A673 (cell line): Measurements from ENCODE around the gene INSRR. TPM values are rescaled to one million over a fixed set of nuclear protein-coding genes. Genes with fewer than 3 reads are reported as not detected.

Source experiments
- Bru-seq: library from RNA; stranded (reverse); fragments of 400-500 nt; gene quantifications from one replicate; lab custom pipeline; 2021; lab: Mats Ljungman, UMichigan
- BruChase-seq, 2 experiments: library from RNA; stranded (reverse); fragments of 400-500 nt; gene quantifications; one replicate each; lab custom pipeline; 2021; lab: Mats Ljungman, UMichigan
- BruUV-seq: library from RNA; stranded (reverse); fragments of 400-500 nt; replicated peaks from 2 replicates; lab custom pipeline; 2021; lab: Mats Ljungman, UMichigan
- CTCF ChIA-PET: fragments of 300-600 bp; sonication (Branson Sonifier 250); formaldehyde crosslinking; loops from one replicate; lab custom pipeline; 2022; ENCODE audit warnings: antibody characterized with exemption; lab: Charles Lee
- POLR2A ChIA-PET: fragments of 300-600 bp; sonication (Branson Sonifier 250); formaldehyde crosslinking; loops from one replicate; lab custom pipeline; 2022; ENCODE audit warnings: antibody characterized with exemption; ENCODE audit not compliant: low non-redundant PET; lab: Charles Lee
- DNase-seq: peaks from one replicate; pipeline ENCODE4 v3.0.0-alpha.2; 2015; ENCODE audit warnings: low spot score
- H3K27ac ChIP-seq: fragments of 200-600 bp; sonication (generic); 2 replicates; pipeline ENCODE4 v1.5.1; 2016; ENCODE audit warnings: mixed run types, low read depth, mild to moderate bottlenecking, mixed read lengths, antibody characterized with exemption, low read length; ENCODE audit not compliant: poor library complexity, severe bottlenecking
- H3K27me3 ChIP-seq: fragments of 200-600 bp; sonication (generic); replicated peaks from 2 replicates; pipeline ENCODE4 v1.6.1; 2017; ENCODE audit warnings: mixed run types, low read depth, mild to moderate bottlenecking, mixed read lengths, antibody characterized with exemption, low read length; ENCODE audit not compliant: insufficient read depth, poor library complexity
- H3K36me3 ChIP-seq: fragments of 200-600 bp; sonication (generic); 2 replicates; pipeline ENCODE4 v1.6.1; 2016; ENCODE audit warnings: mixed run types, mild to moderate bottlenecking, mixed read lengths, antibody characterized with exemption, low read length; ENCODE audit not compliant: insufficient read depth, poor library complexity, severe bottlenecking
- H3K4me1 ChIP-seq: fragments of 200-600 bp; sonication (generic); 2 replicates; pipeline ENCODE4 v1.6.1; 2017; ENCODE audit warnings: mixed run types, mild to moderate bottlenecking, mixed read lengths, antibody characterized with exemption, low read length; ENCODE audit not compliant: insufficient read depth, poor library complexity, severe bottlenecking
- H3K4me3 ChIP-seq: fragments of 200-600 bp; sonication (generic); 2 replicates; pipeline ENCODE4 v1.5.1; 2016; ENCODE audit warnings: low read depth, mixed run types, mild to moderate bottlenecking, mixed read lengths, low read length; ENCODE audit not compliant: poor library complexity, severe bottlenecking
- H3K9me3 ChIP-seq: fragments of 200-600 bp; sonication (generic); 2 replicates; pipeline ENCODE4 v1.6.1; 2016; ENCODE audit warnings: mixed run types, low read depth, mild to moderate bottlenecking, mixed read lengths, antibody characterized with exemption, low read length; ENCODE audit not compliant: poor library complexity, severe bottlenecking
- EZH2 ChIP-seq: fragments of 200-600 bp; sonication (generic); IDR thresholded peaks from 2 replicates; pipeline ENCODE4 v1.6.1; 2017; ENCODE audit warnings: borderline replicate concordance, low read depth, mild to moderate bottlenecking, mixed read lengths, antibody characterized with exemption, low read length; ENCODE audit not compliant: poor library complexity, severe bottlenecking
- intact Hi-C: fragments of 100-400 bp; cut with micrococcal nuclease; formaldehyde crosslinking; loops from one replicate; pipeline ENCODE4 v1.10.0; 2022; ENCODE audit not compliant: unreplicated experiment
- long read RNA-seq: library from polyadenylated mRNA; stranded (forward); transcript quantifications from one replicate; pipeline ENCODE4 v2.0.0, GENCODE V29; 2022
- total RNA-seq: library from RNA; stranded (reverse); gene quantifications from 2 replicates; pipeline ENCODE4 v1.2.3, GENCODE V29; 2021
- TF ChIP-seq, protein P1 (sequence below): fragments of 300-800, 200-600 bp; sonication (generic); conservative IDR thresholded peaks from 2 replicates; pipeline ENCODE4 v1.5.1; 2017; ENCODE audit warnings: low read depth, mild to moderate bottlenecking, antibody characterized with exemption, low read length, moderate library complexity, mixed read lengths

Gene INSRR
- total RNA-seq = 0.11 and 0.15 TPM in 2 replicates
- percentile 11 among the genes with signal in this experiment for Bru-seq, nascent RNA
- BruChase-seq, experiment 1, labeled RNA remaining after a 2-hour chase = percentile 5 among the genes with signal in this experiment
- percentile 12 among the genes with signal in this experiment for BruChase-seq, experiment 2, labeled RNA remaining after a 6-hour chase
- long read RNA-seq, partial matches to known transcripts = 0 of 3 reads
- long read RNA-seq, other reads (novel, unspliced or antisense) = 3 of 3 reads

DNA sequence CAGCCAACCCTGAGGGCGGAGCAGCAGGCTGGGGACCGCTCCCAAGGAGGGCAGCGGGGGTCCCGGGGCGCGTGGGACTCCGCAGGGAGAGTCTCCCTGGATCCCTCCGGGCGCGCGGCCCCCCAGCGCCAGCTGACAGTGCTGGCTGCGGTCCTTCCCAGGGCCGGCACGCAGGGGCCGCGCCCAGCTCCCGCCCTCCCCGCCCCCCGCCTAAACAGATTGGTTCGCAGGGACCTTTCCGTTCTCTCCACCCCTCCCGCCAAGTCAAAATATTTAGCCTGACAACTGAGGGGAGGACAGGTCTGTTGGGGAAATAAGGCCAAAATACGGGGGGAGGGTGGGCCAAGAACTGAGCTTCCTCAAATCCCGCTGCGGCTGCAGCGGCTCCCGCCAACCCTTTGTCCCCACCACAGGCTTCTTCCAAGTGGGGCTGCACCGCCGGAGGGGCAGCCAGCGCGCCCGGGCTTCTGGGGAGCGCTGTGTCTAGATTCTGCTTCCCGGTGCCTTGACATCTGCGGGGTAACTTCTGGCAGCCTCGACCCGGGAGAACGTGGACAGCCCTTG, at the start of gene INSRR:
Gene INSRR, minus strand, starts transcription at position 159 of the 564 bp plus-strand sequence. CDS start 496 bp downstream, outside the sequence.
- ChIA-PET POLR2A (interaction anchor here (0.6 kb wide), 1 partner anchor 9 kb away, joined by 3 read pairs; no protein-coding TSS in a partner anchor), CTCF (interaction anchor here (1.5 to 3.3 kb wide), 6 partner anchors 20 to 169 kb away, joined by 5 to 62 read pairs (median 14); partner anchors contain the start of genes ISG20L2 and METTL25B)
- TF ChIP-seq EZH2 = no peak
- TF ChIP-seq, protein P1, sequence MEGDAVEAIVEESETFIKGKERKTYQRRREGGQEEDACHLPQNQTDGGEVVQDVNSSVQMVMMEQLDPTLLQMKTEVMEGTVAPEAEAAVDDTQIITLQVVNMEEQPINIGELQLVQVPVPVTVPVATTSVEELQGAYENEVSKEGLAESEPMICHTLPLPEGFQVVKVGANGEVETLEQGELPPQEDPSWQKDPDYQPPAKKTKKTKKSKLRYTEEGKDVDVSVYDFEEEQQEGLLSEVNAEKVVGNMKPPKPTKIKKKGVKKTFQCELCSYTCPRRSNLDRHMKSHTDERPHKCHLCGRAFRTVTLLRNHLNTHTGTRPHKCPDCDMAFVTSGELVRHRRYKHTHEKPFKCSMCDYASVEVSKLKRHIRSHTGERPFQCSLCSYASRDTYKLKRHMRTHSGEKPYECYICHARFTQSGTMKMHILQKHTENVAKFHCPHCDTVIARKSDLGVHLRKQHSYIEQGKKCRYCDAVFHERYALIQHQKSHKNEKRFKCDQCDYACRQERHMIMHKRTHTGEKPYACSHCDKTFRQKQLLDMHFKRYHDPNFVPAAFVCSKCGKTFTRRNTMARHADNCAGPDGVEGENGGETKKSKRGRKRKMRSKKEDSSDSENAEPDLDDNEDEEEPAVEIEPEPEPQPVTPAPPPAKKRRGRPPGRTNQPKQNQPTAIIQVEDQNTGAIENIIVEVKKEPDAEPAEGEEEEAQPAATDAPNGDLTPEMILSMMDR = no peak
- DNase-seq = no peak
- Histone ChIP-seq H3K27ac (no peak within 1 kb of the TSS), H3K4me3 (peak within 1 kb of the TSS; percentile 55), H3K27me3 (peaks cover 27% of the 10 kb centered on the region), H3K9me3 (no peaks in the 10 kb centered on the region), H3K36me3 (no peaks in the 10 kb centered on the region), H3K4me1 (peaks cover 10% of the 10 kb centered on the region)
- no TSS peak for BruUV-seq
- intact Hi-C loops = no loop called here

DNA sequence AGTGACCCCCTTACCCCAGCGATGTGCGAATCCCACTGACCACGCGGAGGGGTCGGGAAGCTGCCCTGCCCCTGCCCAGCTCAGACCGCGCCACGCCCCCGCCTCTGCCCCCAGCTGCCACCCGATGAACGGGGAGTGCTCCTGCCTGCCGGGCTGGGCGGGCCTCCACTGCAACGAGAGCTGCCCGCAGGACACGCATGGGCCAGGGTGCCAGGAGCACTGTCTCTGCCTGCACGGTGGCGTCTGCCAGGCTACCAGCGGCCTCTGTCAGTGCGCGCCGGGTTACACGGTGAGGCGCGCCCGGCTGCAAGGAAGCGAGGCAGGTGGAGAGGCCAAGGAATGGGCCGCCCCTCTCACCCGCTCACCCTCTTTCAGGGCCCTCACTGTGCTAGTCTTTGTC, 49.6 kb upstream of the INSRR start:
- CTCF ChIA-PET = no interaction called here
- no peak overlapping the region for H3K27ac ChIP-seq
- DNase-seq = no peak
- no peaks in the 10 kb centered on the region for H3K27me3 ChIP-seq
- POLR2A ChIA-PET = no interaction called here
- H3K36me3 ChIP-seq = no peaks in the 10 kb centered on the region
- H3K4me1 ChIP-seq = no peaks in the 10 kb centered on the region
- intact Hi-C loops = no loop called here
- no peaks in the 10 kb centered on the region for H3K9me3 ChIP-seq
- no peak for TF ChIP-seq EZH2
- BruUV-seq = no TSS peak
- H3K4me3 ChIP-seq = no peak overlapping the region

DNA sequence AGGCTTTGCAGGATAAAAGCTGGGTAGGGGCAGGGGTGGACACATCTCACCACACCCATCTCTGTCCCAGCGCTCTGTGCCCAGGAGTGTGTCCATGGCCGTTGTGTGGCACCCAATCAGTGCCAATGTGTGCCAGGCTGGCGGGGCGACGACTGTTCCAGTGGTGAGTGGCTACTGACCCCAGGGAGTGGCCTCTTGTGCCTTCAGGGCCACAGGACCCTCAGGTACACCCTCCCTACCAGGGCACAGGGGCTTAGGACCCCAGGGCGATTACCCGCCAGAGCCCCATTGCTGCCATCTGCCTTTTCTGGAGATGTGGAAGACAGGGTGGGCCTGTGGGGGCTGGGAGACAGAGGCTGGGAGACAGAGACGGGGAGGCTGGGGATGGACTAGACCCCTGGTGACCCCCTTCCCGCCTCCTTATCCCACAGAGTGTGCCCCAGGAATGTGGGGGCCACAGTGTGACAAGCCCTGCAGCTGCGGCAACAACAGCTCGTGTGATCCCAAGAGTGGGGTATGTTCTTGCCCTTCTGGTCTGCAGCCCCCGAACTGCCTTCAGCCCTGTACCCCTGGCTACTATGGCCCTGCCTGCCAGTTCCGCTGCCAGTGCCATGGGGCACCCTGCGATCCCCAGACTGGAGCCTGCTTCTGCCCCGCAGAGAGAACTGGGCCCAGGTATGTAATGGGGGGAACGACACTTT, 47.4 kb upstream of the INSRR start:
- Histone ChIP-seq H3K4me1 (no peaks in the 10 kb centered on the region), H3K36me3 (no peaks in the 10 kb centered on the region), H3K27ac (no peak overlapping the region), H3K4me3 (no peak overlapping the region), H3K27me3 (no peaks in the 10 kb centered on the region), H3K9me3 (no peaks in the 10 kb centered on the region)
- POLR2A ChIA-PET = no interaction called here
- intact Hi-C loops = no loop called here
- DNase-seq = no peak
- CTCF ChIA-PET = no interaction called here
- TF ChIP-seq, protein P1 = no peak
- BruUV-seq = no TSS peak
